Rectal smooth muscle tissue (tissue), 1 donor: ENCODE results near the gene SETD2.
"Not testable (repeated sequence)": the region's sequence is repeated elsewhere in the genome, so short reads cannot be mapped to it uniquely, and the experiment has no call there.

Experiments
- H3K27ac ChIP-seq: one replicate; pipeline ENCODE4 v1.7.0; 2013; ENCODE audit warnings: low read depth, low read length, inconsistent platforms
- H3K27me3 ChIP-seq: one replicate; pipeline ENCODE4 v1.7.0; 2013; ENCODE audit warnings: low read length; ENCODE audit not compliant: control insufficient read depth, insufficient read depth
- H3K36me3 ChIP-seq: one replicate; pipeline ENCODE4 v1.7.0; 2013; ENCODE audit warnings: low read length; ENCODE audit not compliant: control insufficient read depth, insufficient read depth
- H3K4me1 ChIP-seq: one replicate; pipeline ENCODE4 v1.7.0; 2013; ENCODE audit warnings: low read length; ENCODE audit not compliant: control insufficient read depth, insufficient read depth
- H3K4me3 ChIP-seq: one replicate; pipeline ENCODE4 v1.7.0; 2013; ENCODE audit warnings: low read length
- H3K9ac ChIP-seq: one replicate; pipeline ENCODE4 v1.7.0; 2013; ENCODE audit warnings: low read length

SETD2 gene

DNA sequence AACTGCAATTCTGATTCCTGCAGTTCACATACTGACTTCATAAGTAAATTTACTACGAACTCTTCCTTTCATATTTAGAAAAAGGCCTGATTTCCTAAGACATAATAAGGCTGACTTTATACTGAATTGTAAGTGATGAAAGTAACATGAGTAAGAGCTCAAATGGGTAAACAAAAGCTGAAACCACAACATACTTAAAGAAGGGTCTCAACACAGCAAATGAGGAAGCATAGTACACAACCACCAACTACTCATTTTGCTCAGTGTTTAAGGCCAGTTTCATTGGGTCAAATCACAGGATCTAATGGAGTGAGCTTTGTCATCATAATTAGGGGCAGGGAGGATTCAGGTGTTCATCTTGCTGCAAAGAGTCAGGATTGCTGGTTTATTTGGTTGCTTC lies 81.4 kb downstream of the SETD2 start:
- Histone ChIP-seq H3K36me3 (peaks cover 25% of the 10 kb centered on the region), H3K27ac (no peak overlapping the region), H3K4me3 (no peak overlapping the region), H3K4me1 (no peaks in the 10 kb centered on the region), H3K27me3 (no peaks in the 10 kb centered on the region), H3K9ac (no peak overlapping the region)

GRCh38 chr3:47079432-47079831 lies 84.5 kb downstream of the SETD2 start:
- Histone ChIP-seq H3K36me3 (peaks cover 27% of the 10 kb centered on the region), H3K4me3 (no peak overlapping the region), H3K9ac (no peak overlapping the region), H3K27ac (no peak overlapping the region), H3K27me3 (no peaks in the 10 kb centered on the region), H3K4me1 (no peaks in the 10 kb centered on the region)

GRCh38 chr3:47073685-47074084 lies 90.2 kb downstream of the SETD2 start:
- no peaks in the 10 kb centered on the region for H3K4me1 ChIP-seq
- H3K27ac ChIP-seq = no peak overlapping the region
- H3K27me3 ChIP-seq = no peaks in the 10 kb centered on the region
- no peak overlapping the region for H3K4me3 ChIP-seq
- peaks cover 5% of the 10 kb centered on the region for H3K36me3 ChIP-seq
- no peak overlapping the region for H3K9ac ChIP-seq

GRCh38 chr3:47070770-47071169 lies 93.1 kb downstream of the SETD2 start:
- no peak overlapping the region for H3K9ac ChIP-seq
- no peaks in the 10 kb centered on the region for H3K27me3 ChIP-seq
- peaks cover 2% of the 10 kb centered on the region for H3K36me3 ChIP-seq
- H3K4me1 ChIP-seq = no peaks in the 10 kb centered on the region
- H3K4me3 ChIP-seq = no peak overlapping the region
- no peak overlapping the region for H3K27ac ChIP-seq

DNA sequence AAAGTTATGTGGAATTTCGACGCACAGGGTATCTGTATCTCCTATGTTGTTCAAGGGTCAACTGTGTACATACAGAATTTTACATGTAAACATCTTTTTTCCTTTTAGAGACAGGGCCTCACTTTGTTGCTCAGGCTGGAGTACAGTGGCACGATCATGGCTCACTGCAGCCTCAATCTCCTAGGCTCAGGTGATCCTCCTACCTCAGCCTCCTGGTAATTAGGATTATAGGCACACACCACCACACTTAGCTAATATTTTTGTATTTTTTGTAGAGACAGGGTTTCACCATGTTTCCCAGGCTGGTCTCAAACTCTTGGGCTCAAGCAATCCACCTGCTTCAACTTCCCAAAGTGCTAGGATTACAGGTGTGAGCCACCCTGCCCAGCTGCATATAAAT lies 97.7 kb downstream of the SETD2 start:
- not testable (repeated sequence) for H3K27me3 ChIP-seq, H3K36me3 ChIP-seq

GRCh38 chr3:47065681-47066080 lies 98.2 kb downstream of the SETD2 start:
- Histone ChIP-seq H3K4me1 (no peaks in the 10 kb centered on the region), H3K27me3 (no peaks in the 10 kb centered on the region), H3K9ac (no peak overlapping the region), H3K4me3 (no peak overlapping the region), H3K36me3 (no peaks in the 10 kb centered on the region), H3K27ac (no peak overlapping the region)

More for the DNA sequence above, 97.7 kb downstream of the SETD2 start:
- H3K4me3 ChIP-seq, H3K9ac ChIP-seq, H3K27ac ChIP-seq, H3K4me1 ChIP-seq: not testable (repeated sequence)

DNA sequence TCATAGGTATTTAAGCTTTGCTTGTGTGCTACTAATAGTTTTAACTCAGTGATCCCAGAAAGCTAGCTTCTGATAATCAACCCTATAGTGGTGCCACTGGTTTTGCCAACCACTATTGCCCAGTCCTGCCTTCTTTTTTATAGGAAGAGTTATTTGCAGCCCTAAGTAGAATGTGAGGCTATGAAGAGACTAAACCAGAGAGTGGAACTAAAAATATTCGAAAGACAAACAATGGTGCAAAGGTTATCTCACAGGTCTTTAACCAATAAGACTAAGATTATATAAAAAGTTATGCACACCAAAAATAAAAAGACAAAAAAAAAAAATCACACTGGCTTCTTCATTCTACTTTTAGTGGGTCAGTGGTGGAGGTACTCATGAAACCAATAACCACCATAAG lies 98.9 kb downstream of the SETD2 start:
- no peaks in the 10 kb centered on the region for H3K4me1 ChIP-seq
- H3K36me3 ChIP-seq = no peaks in the 10 kb centered on the region
- H3K27me3 ChIP-seq = no peaks in the 10 kb centered on the region
- no peak overlapping the region for H3K4me3 ChIP-seq
- no peak overlapping the region for H3K9ac ChIP-seq
- H3K27ac ChIP-seq = no peak overlapping the region

DNA sequence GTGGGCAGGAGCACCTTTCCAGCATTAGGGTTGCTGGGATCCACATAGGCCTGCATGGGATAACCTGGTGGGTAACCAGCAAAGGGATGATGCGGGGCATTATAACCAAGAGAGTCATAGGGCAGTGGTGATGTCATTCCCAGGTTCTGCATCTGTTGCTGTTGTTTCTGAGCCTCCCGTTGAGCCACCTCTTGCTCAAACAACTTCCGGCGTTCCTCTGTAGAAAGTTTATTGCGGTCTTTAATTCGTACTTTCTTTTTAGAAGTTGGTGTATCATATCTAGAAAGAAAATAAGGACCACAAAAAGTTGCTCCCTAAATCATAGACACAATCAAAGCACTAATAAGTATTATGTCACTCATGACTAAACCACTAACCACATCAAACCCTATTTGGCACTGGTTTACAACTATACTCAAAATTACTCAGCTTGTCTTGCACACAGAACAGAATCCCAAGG lies 106.7 kb downstream of the SETD2 start:
- Histone ChIP-seq H3K27me3 (no peaks in the 10 kb centered on the region), H3K4me3 (no peak overlapping the region), H3K27ac (no peak overlapping the region), H3K36me3 (peaks cover 8% of the 10 kb centered on the region), H3K9ac (no peak overlapping the region), H3K4me1 (no peaks in the 10 kb centered on the region)

DNA sequence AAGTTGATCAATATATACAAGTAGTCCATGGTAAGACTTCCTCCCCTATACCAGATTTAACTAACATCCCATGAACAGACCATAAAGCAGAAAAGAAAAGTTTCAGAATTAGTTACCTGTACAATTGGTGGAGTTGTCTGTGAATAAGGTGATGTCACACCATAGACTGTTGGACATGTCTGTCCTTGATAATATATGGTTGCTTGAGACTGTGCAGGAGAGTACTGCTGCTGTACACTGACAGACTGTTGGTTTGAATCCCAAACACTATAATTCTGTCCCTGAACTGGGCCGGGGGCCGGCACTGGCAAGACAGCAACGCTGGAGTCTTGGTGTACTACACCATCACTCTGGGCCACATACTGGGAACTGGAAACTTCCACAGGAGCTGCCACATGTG lies 107.2 kb downstream of the SETD2 start:
- Histone ChIP-seq H3K27me3 (no peaks in the 10 kb centered on the region), H3K27ac (no peak overlapping the region), H3K9ac (no peak overlapping the region), H3K4me3 (no peak overlapping the region), H3K4me1 (no peaks in the 10 kb centered on the region), H3K36me3 (peaks cover 8% of the 10 kb centered on the region)

GRCh38 chr3:47054412-47054811 lies 109.5 kb downstream of the SETD2 start:
- Histone ChIP-seq H3K27me3 (no peaks in the 10 kb centered on the region), H3K4me1 (no peaks in the 10 kb centered on the region), H3K9ac (no peak overlapping the region), H3K4me3 (no peak overlapping the region), H3K36me3 (peaks cover 8% of the 10 kb centered on the region), H3K27ac (no peak overlapping the region)

DNA sequence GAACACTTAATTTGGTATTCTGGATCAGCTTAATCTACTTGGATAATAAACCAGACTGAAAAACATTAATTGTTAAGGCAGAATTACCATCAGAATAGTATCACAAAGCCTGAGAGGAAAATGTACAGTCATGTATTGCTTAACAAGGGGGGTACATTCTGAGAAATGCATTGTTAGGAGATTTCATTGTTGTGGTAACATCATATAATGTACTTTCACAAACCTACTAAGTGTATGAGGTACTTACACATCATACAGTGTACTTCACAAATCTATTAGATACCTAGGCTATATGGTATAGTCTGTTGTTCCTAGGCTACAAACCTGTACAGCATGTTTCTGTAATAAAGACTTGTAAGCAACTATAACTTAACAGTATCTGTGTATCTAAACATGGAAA lies 116.2 kb downstream of the SETD2 start:
- Histone ChIP-seq H3K9ac (no peak overlapping the region), H3K4me1 (no peaks in the 10 kb centered on the region), H3K36me3 (peaks cover 3% of the 10 kb centered on the region), H3K27ac (no peak overlapping the region), H3K4me3 (no peak overlapping the region), H3K27me3 (no peaks in the 10 kb centered on the region)

- Histone ChIP-seq H3K9ac (no peak overlapping the region), H3K27me3 (no peaks in the 10 kb centered on the region), H3K36me3 (peaks cover 4% of the 10 kb centered on the region), H3K4me1 (no peaks in the 10 kb centered on the region), H3K27ac (no peak overlapping the region), H3K4me3 (no peak overlapping the region)
Observed at GRCh38 chr3:47047069-47047468, 116.8 kb downstream of the SETD2 start.

DNA sequence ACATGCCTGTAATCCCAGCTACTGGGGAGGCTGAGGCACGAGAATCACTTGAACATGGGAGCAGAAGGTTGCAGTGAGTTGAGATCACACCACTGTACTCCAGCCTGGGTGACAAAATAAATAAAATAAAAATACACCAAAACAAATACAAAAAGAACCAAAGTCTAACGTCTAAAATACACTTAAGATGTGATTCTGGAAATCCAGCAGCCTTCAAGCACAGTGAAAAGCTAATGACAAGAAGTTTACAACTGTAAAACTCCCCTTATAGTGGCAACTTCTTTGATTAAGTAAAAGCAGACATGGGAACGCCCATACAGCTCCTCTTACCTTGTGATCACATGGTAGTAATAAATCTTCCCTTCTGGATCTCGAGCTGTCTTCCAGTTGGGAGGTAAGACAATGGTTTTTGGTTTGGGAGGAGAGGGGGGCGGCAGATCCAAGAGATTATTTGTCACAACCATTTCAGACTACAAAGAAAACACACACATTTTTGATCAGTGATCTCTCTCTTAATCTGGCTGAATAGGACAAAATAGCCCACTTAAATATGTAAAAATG lies 121.6 kb downstream of the SETD2 start:
- no peak overlapping the region for H3K27ac ChIP-seq
- peaks cover 15% of the 10 kb centered on the region for H3K36me3 ChIP-seq
- no peaks in the 10 kb centered on the region for H3K4me1 ChIP-seq
- H3K9ac ChIP-seq = no peak overlapping the region
- no peaks in the 10 kb centered on the region for H3K27me3 ChIP-seq
- no peak overlapping the region for H3K4me3 ChIP-seq
